Measurements from ENCODE around the gene TRIP12. TPM values are rescaled to one million over a fixed set of nuclear protein-coding genes. Genes with fewer than 3 reads are reported as not detected.
"Not testable (repeated sequence)": the region's sequence is repeated elsewhere in the genome, so short reads cannot be mapped to it uniquely, and the experiment has no call there.

TRIP12 gene
- total RNA-seq (2014; rRNA removed; shearing (Covaris generic)) = 74.9 and 89.8 TPM in 2 replicates

- H3K27me3 ChIP-seq (ENCODE audit: control insufficient read depth, insufficient read depth, low read length) = no peaks in the 10 kb centered on the region
- H3K36me3 ChIP-seq (replicated peaks; ENCODE audit: control insufficient read depth, insufficient read depth, low read length) = no peaks in the 10 kb centered on the region
- H3K4me3 ChIP-seq (ENCODE audit: insufficient read depth, low read depth, low read length) = peak within 1 kb of the TSS; percentile 82
- DNase-seq = peak; percentile 94
These were observed at the start of gene TRIP12 for GRCh38 chr2:229921892-229922448. Gene TRIP12, minus strand, starts transcription at chr2:229922009. Its CDS starts 41,930 bp downstream, at chr2:229880079.

GRCh38 chr2:229971298-229971790 is 49.5 kb upstream of the TRIP12 start:
- Histone ChIP-seq H3K4me3 (ENCODE audit: insufficient read depth, low read depth, low read length) (no peak overlapping the region), H3K27me3 (ENCODE audit: control insufficient read depth, insufficient read depth, low read length) (no peaks in the 10 kb centered on the region), H3K36me3 (replicated peaks; ENCODE audit: control insufficient read depth, insufficient read depth, low read length) (no peaks in the 10 kb centered on the region)
- DNase-seq = no peak

- DNase-seq = no peak
- H3K36me3 ChIP-seq (replicated peaks; ENCODE audit: control insufficient read depth, insufficient read depth, low read length) = no peaks in the 10 kb centered on the region
- no peaks in the 10 kb centered on the region for H3K27me3 ChIP-seq (ENCODE audit: control insufficient read depth, insufficient read depth, low read length)
- H3K4me3 ChIP-seq (ENCODE audit: insufficient read depth, low read depth, low read length) = no peak overlapping the region
These were observed 48.6 kb upstream of the TRIP12 start for GRCh38 chr2:229970406-229970805.

GRCh38 chr2:229969921-229970320 is 48.1 kb upstream of the TRIP12 start:
- Histone ChIP-seq H3K27me3 (ENCODE audit: control insufficient read depth, insufficient read depth, low read length) (no peaks in the 10 kb centered on the region), H3K4me3 (ENCODE audit: insufficient read depth, low read depth, low read length) (no peak overlapping the region), H3K36me3 (replicated peaks; ENCODE audit: control insufficient read depth, insufficient read depth, low read length) (no peaks in the 10 kb centered on the region)
- no peak for DNase-seq

GRCh38 chr2:229963596-229963995 is 41.8 kb upstream of the TRIP12 start:
- not testable (repeated sequence) for H3K4me3 ChIP-seq (ENCODE audit: insufficient read depth, low read depth, low read length); DNase-seq; H3K27me3 ChIP-seq (ENCODE audit: control insufficient read depth, insufficient read depth, low read length); H3K36me3 ChIP-seq (replicated peaks; ENCODE audit: control insufficient read depth, insufficient read depth, low read length)

- no peak for DNase-seq
- Histone ChIP-seq H3K4me3 (ENCODE audit: insufficient read depth, low read depth, low read length) (no peak overlapping the region), H3K36me3 (replicated peaks; ENCODE audit: control insufficient read depth, insufficient read depth, low read length) (no peaks in the 10 kb centered on the region; the same call in 1 of the 2 replicates), H3K27me3 (ENCODE audit: control insufficient read depth, insufficient read depth, low read length) (no peaks in the 10 kb centered on the region)
These were observed 34.7 kb upstream of the TRIP12 start for GRCh38 chr2:229956491-229956890.

GRCh38 chr2:229955663-229956062 is 33.9 kb upstream of the TRIP12 start:
- DNase-seq = no peak
- no peaks in the 10 kb centered on the region for H3K27me3 ChIP-seq (ENCODE audit: control insufficient read depth, insufficient read depth, low read length)
- no peak overlapping the region for H3K4me3 ChIP-seq (ENCODE audit: insufficient read depth, low read depth, low read length)
- H3K36me3 ChIP-seq (replicated peaks; ENCODE audit: control insufficient read depth, insufficient read depth, low read length) = no peaks in the 10 kb centered on the region; the same call in 1 of the 2 replicates

GRCh38 chr2:229952256-229952835 is 30.5 kb upstream of the TRIP12 start:
- peak; percentile 57 for DNase-seq
- Histone ChIP-seq H3K36me3 (replicated peaks; ENCODE audit: control insufficient read depth, insufficient read depth, low read length) (no peaks in the 10 kb centered on the region; the same call in 1 of the 2 replicates), H3K4me3 (ENCODE audit: insufficient read depth, low read depth, low read length) (no peak overlapping the region), H3K27me3 (ENCODE audit: control insufficient read depth, insufficient read depth, low read length) (no peaks in the 10 kb centered on the region)

GRCh38 chr2:229947544-229947943 is 25.7 kb upstream of the TRIP12 start:
- Histone ChIP-seq H3K27me3 (ENCODE audit: control insufficient read depth, insufficient read depth, low read length) (no peaks in the 10 kb centered on the region), H3K4me3 (ENCODE audit: insufficient read depth, low read depth, low read length) (no peak overlapping the region), H3K36me3 (replicated peaks; ENCODE audit: control insufficient read depth, insufficient read depth, low read length) (no peaks in the 10 kb centered on the region)
- no peak for DNase-seq

GRCh38 chr2:229945975-229946374 is 24.2 kb upstream of the TRIP12 start:
- no peaks in the 10 kb centered on the region for H3K36me3 ChIP-seq (replicated peaks; ENCODE audit: control insufficient read depth, insufficient read depth, low read length)
- H3K27me3 ChIP-seq (ENCODE audit: control insufficient read depth, insufficient read depth, low read length) = no peaks in the 10 kb centered on the region
- H3K4me3 ChIP-seq (ENCODE audit: insufficient read depth, low read depth, low read length) = no peak overlapping the region
- peak; percentile 28 for DNase-seq

GRCh38 chr2:229943770-229944449 is 22.1 kb upstream of the TRIP12 start:
- DNase-seq = no peak
- Histone ChIP-seq H3K27me3 (ENCODE audit: control insufficient read depth, insufficient read depth, low read length) (no peaks in the 10 kb centered on the region), H3K36me3 (replicated peaks; ENCODE audit: control insufficient read depth, insufficient read depth, low read length) (no peaks in the 10 kb centered on the region), H3K4me3 (ENCODE audit: insufficient read depth, low read depth, low read length) (no peak overlapping the region)

- DNase-seq = no peak
- no peak overlapping the region for H3K4me3 ChIP-seq (ENCODE audit: insufficient read depth, low read depth, low read length)
- H3K36me3 ChIP-seq (replicated peaks; ENCODE audit: control insufficient read depth, insufficient read depth, low read length) = no peaks in the 10 kb centered on the region
- no peaks in the 10 kb centered on the region for H3K27me3 ChIP-seq (ENCODE audit: control insufficient read depth, insufficient read depth, low read length)
These were observed 21.4 kb upstream of the TRIP12 start for GRCh38 chr2:229943171-229943570.

- DNase-seq = no peak
- Histone ChIP-seq H3K36me3 (replicated peaks; ENCODE audit: control insufficient read depth, insufficient read depth, low read length) (no peaks in the 10 kb centered on the region), H3K4me3 (ENCODE audit: insufficient read depth, low read depth, low read length) (no peak overlapping the region)
These were observed 20.9 kb upstream of the TRIP12 start for GRCh38 chr2:229942671-229943070.

GRCh38 chr2:229937537-229937936 is 15.7 kb upstream of the TRIP12 start:
- Histone ChIP-seq H3K4me3 (ENCODE audit: insufficient read depth, low read depth, low read length) (no peak overlapping the region), H3K36me3 (replicated peaks; ENCODE audit: control insufficient read depth, insufficient read depth, low read length) (no peaks in the 10 kb centered on the region), H3K27me3 (ENCODE audit: control insufficient read depth, insufficient read depth, low read length) (no peaks in the 10 kb centered on the region)
- no peak for DNase-seq

More at GRCh38 chr2:229942671-229943070, 20.9 kb upstream of the TRIP12 start:
- H3K27me3 ChIP-seq (ENCODE audit: control insufficient read depth, insufficient read depth, low read length) = no peaks in the 10 kb centered on the region

- H3K4me3 ChIP-seq (ENCODE audit: insufficient read depth, low read depth, low read length) = no peak overlapping the region
- no peak for DNase-seq
- no peaks in the 10 kb centered on the region for H3K36me3 ChIP-seq (replicated peaks; ENCODE audit: control insufficient read depth, insufficient read depth, low read length)
- H3K27me3 ChIP-seq (ENCODE audit: control insufficient read depth, insufficient read depth, low read length) = no peaks in the 10 kb centered on the region
These were observed 9.4 kb upstream of the TRIP12 start for GRCh38 chr2:229931241-229931640.
